ENCODE results near the gene MYRIP.

- TF ChIP-seq CTCF (IDR thresholded peaks at IDR 0.05) (no peak), POLR2AphosphoS5 (IDR thresholded peaks at IDR 0.05) (no peak)
Observed at GRCh38 chr3:40229963-40230362, 420.6 kb downstream of the MYRIP start.

Measured in suprapubic skin (tissue), 3 donors.